ENCODE results near the gene RIPOR3.

The RIPOR3 gene

GRCh38 chr20:50683570-50683969 is 7.8 kb downstream of the RIPOR3 start:
- POLR2A ChIA-PET = no interaction called here
- CTCF ChIA-PET = no interaction called here
- TF ChIP-seq, protein P1, sequence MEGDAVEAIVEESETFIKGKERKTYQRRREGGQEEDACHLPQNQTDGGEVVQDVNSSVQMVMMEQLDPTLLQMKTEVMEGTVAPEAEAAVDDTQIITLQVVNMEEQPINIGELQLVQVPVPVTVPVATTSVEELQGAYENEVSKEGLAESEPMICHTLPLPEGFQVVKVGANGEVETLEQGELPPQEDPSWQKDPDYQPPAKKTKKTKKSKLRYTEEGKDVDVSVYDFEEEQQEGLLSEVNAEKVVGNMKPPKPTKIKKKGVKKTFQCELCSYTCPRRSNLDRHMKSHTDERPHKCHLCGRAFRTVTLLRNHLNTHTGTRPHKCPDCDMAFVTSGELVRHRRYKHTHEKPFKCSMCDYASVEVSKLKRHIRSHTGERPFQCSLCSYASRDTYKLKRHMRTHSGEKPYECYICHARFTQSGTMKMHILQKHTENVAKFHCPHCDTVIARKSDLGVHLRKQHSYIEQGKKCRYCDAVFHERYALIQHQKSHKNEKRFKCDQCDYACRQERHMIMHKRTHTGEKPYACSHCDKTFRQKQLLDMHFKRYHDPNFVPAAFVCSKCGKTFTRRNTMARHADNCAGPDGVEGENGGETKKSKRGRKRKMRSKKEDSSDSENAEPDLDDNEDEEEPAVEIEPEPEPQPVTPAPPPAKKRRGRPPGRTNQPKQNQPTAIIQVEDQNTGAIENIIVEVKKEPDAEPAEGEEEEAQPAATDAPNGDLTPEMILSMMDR (IDR thresholded peaks at IDR 0.05; ENCODE audit: control extremely low read depth, extremely low read depth, low read depth, missing control alignments) = no peak
- DNase-seq (ENCODE audit: extremely low spot score) = no peak

- CTCF ChIA-PET = no interaction called here
- TF ChIP-seq, protein P1 (IDR thresholded peaks at IDR 0.05; ENCODE audit: control extremely low read depth, extremely low read depth, low read depth, missing control alignments) = no peak
- POLR2A ChIA-PET = no interaction called here
- no peak for DNase-seq (ENCODE audit: extremely low spot score)
Observed at GRCh38 chr20:50682947-50683530, 8.3 kb downstream of the RIPOR3 start.

DNA sequence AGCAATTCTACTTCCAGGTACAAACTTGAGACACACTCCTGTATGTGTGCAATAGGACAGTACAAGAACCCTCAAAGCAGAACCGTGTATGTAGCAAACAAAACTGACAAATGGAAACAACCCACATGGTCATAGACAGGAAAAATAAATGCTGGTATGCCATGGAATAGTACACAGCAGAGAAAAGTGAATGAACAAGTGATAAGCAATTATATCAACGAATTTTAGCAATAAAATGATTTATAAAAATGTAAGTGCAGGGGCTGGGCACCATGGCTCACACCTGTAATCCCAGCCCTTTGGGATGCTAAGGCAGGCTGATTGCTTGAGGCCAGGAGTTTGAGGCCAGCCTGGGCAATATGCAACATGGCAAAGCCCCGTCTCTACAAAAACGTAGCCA is 9.3 kb downstream of the RIPOR3 start:
- ChIA-PET CTCF (no interaction called here), POLR2A (no interaction called here)
- DNase-seq (ENCODE audit: extremely low spot score) = no peak
- TF ChIP-seq, protein P1 (IDR thresholded peaks at IDR 0.05; ENCODE audit: control extremely low read depth, extremely low read depth, low read depth, missing control alignments) = no peak

- CTCF ChIA-PET = no interaction called here
- TF ChIP-seq, protein P1 (IDR thresholded peaks at IDR 0.05; ENCODE audit: control extremely low read depth, extremely low read depth, low read depth, missing control alignments) = no peak
- no peak for DNase-seq (ENCODE audit: extremely low spot score)
- POLR2A ChIA-PET = no interaction called here
Observed at GRCh38 chr20:50681359-50682064, 9.8 kb downstream of the RIPOR3 start.

- ChIA-PET CTCF (interaction anchor here (1.2 kb wide), 1 partner anchor 10 kb away, joined by 3 read pairs; no protein-coding TSS in a partner anchor), POLR2A (no interaction called here)
- DNase-seq (ENCODE audit: extremely low spot score) = no peak
- TF ChIP-seq, protein P1 (IDR thresholded peaks at IDR 0.05; ENCODE audit: control extremely low read depth, extremely low read depth, low read depth, missing control alignments) = no peak
Observed at GRCh38 chr20:50680105-50680960, 11.0 kb downstream of the RIPOR3 start.

GRCh38 chr20:50679753-50680104 is 11.6 kb downstream of the RIPOR3 start:
- no peak for DNase-seq (ENCODE audit: extremely low spot score)
- TF ChIP-seq, protein P1 (IDR thresholded peaks at IDR 0.05; ENCODE audit: control extremely low read depth, extremely low read depth, low read depth, missing control alignments) = no peak
- POLR2A ChIA-PET = no interaction called here
- CTCF ChIA-PET = interaction anchor here (1.2 kb wide), 1 partner anchor 10 kb away, joined by 3 read pairs; no protein-coding TSS in a partner anchor

Data from GM10248 (cell line).